Liver (tissue), 9 donors: ENCODE results near the gene DSCAM. TPM values are rescaled to one million over a fixed set of nuclear protein-coding genes. Genes with fewer than 3 reads are reported as not detected.

Experiments used
- DNase-seq: peaks from one replicate; pipeline ENCODE4 v3.0.0-alpha.2; 2017; ENCODE audit warnings: low spot score
- H3K27ac ChIP-seq, 2 donors: one replicate each; pipeline ENCODE4 v1.7.0; 2013; ENCODE audit warnings: inconsistent platforms in 2 of 2, low read length in 2 of 2, control low read depth in 1 of 2, low read depth in 1 of 2, mild to moderate bottlenecking in 1 of 2
- H3K27me3 ChIP-seq, 4 donors: one replicate each; pipeline versions ENCODE4 v1.6.1 to v1.7.0; 2013; ENCODE audit warnings: low read length in 3 of 4, inconsistent platforms in 1 of 4, mild to moderate bottlenecking in 1 of 4, moderate library complexity in 1 of 4; ENCODE audit not compliant: control insufficient read depth in 4 of 4, insufficient read depth in 4 of 4
- H3K36me3 ChIP-seq, 4 donors: one replicate each; pipeline versions ENCODE4 v1.6.1 to v1.7.0; 2013; ENCODE audit warnings: low read length in 3 of 4, mild to moderate bottlenecking in 3 of 4, low read depth in 1 of 4, moderate library complexity in 1 of 4; ENCODE audit not compliant: control insufficient read depth in 4 of 4, insufficient read depth in 3 of 4
- H3K4me1 ChIP-seq, 4 donors: one replicate each; pipeline versions ENCODE4 v1.6.1 to v1.7.0; 2013; ENCODE audit warnings: low read length in 3 of 4, mild to moderate bottlenecking in 3 of 4, moderate library complexity in 1 of 4; ENCODE audit not compliant: control insufficient read depth in 4 of 4, insufficient read depth in 4 of 4
- H3K4me3 ChIP-seq, 3 donors: one replicate each; pipeline versions ENCODE4 v1.6.1 to v1.7.0; 2013; ENCODE audit warnings: low read length in 3 of 3, control low read depth in 1 of 3, low read depth in 1 of 3, mild to moderate bottlenecking in 1 of 3
- H3K9ac ChIP-seq, 2 donors: one replicate each; pipeline ENCODE4 v1.7.0; 2013; ENCODE audit warnings: low read length in 2 of 2, mild to moderate bottlenecking in 2 of 2, moderate library complexity in 2 of 2, control low read depth in 1 of 2, low read depth in 1 of 2
- H3K9me3 ChIP-seq, 4 donors: one replicate each; pipeline versions ENCODE4 v1.6.1 to v1.7.0; 2013; ENCODE audit warnings: low read length in 3 of 4; ENCODE audit not compliant: control insufficient read depth in 4 of 4
- ATF3 ChIP-seq: IDR thresholded peaks from 2 replicates; pipeline ENCODE4 v1.6.1; 2016; ENCODE audit warnings: antibody characterized with exemption
- FOXA1 ChIP-seq: IDR thresholded peaks from 2 replicates; pipeline ENCODE4 v1.6.1; 2016; ENCODE audit warnings: antibody characterized with exemption
- FOXA2 ChIP-seq: IDR thresholded peaks from 2 replicates; pipeline ENCODE4 v1.6.1; 2016; ENCODE audit warnings: antibody characterized with exemption
- HNF4A ChIP-seq, 2 donors: conservative IDR thresholded peaks; 2 replicates each; pipeline ENCODE4 v1.6.1; 2016; ENCODE audit warnings: antibody characterized with exemption in 2 of 2, mild to moderate bottlenecking in 2 of 2
- JUND ChIP-seq, 2 donors: IDR thresholded peaks; 2 replicates each; pipeline ENCODE4 v1.6.1; 2016; ENCODE audit warnings: antibody characterized with exemption in 2 of 2
- RAD21 ChIP-seq, 2 donors: IDR thresholded peaks; 2 replicates each; pipeline ENCODE4 v1.6.1; 2016; ENCODE audit warnings: antibody characterized with exemption in 2 of 2, mild to moderate bottlenecking in 2 of 2
- REST ChIP-seq: IDR thresholded peaks from 2 replicates; pipeline ENCODE4 v1.6.1; 2016; ENCODE audit warnings: antibody characterized with exemption, mild to moderate bottlenecking
- SP1 ChIP-seq: IDR thresholded peaks from 2 replicates; pipeline ENCODE4 v1.6.1; 2018; ENCODE audit warnings: antibody characterized with exemption, mild to moderate bottlenecking
- TAF1 ChIP-seq: conservative IDR thresholded peaks from 2 replicates; pipeline ENCODE4 v1.6.1; 2016; ENCODE audit warnings: antibody characterized with exemption, mild to moderate bottlenecking
- YY1 ChIP-seq: IDR thresholded peaks from 2 replicates; pipeline ENCODE4 v1.6.1; 2016; ENCODE audit warnings: antibody characterized with exemption, mild to moderate bottlenecking
- WGBS: extraction: QIAGEN DNeasy Blood & Tissue Kit; methylation state at CpG from one replicate; pipeline ENCODE4 v1.1.7; 2013; 5-methylcytosine and 5-hydroxymethylcytosine counted together
- polyA plus RNA-seq, 2 donors: library from polyadenylated mRNA; stranded (reverse) in 1 of 2; unstranded in 1 of 2; fragments of 200-250 nt in 1 of 2; fragments of >200 nt in 1 of 2; fragmentation: Nextera tagmentation in 1 of 2; extraction: Ambion mirVana in 1 of 2; gene quantifications; one replicate each; pipeline versions ENCODE4 v1.2.1 to v1.2.3, GENCODE V29; 2013 to 2015
- total RNA-seq, 2 donors: library from RNA; depleted of rRNA; stranded (reverse); fragments of >200 nt; gene quantifications; one replicate each; pipeline ENCODE4 v1.2.3, GENCODE V29; 2014
- TF ChIP-seq, protein P1 (sequence below): IDR thresholded peaks from 2 replicates; pipeline ENCODE4 v1.6.1; 2016; ENCODE audit warnings: antibody characterized with exemption
- donor health status: healthy.
- donor health status: healthy.
- donor health status: healthy.
- donor health status: healthy.
- donor health status: healthy.

Gene DSCAM
- total and polyA plus RNA-seq, 4 donors: 0.02 to 0.23 (median 0.10) TPM

- H3K9ac ChIP-seq: no peak overlapping the region
- WGBS: 73% methylated on average over 4 of the region's 4 CpGs
- no peak overlapping the region for H3K4me3 ChIP-seq
- TF ChIP-seq HNF4A (conservative IDR thresholded peaks at IDR 0.05) (no peak), TAF1 (no peak)
- H3K27ac ChIP-seq: no peak overlapping the region
- no peaks in the 10 kb centered on the region for H3K27me3 ChIP-seq
- DNase-seq: no peak
- no peaks in the 10 kb centered on the region for H3K9me3 ChIP-seq
- no peaks in the 10 kb centered on the region for H3K36me3 ChIP-seq
- no peaks in the 10 kb centered on the region for H3K4me1 ChIP-seq
Observed at GRCh38 chr21:40313260-40313659, 533.7 kb downstream of the DSCAM start.

GRCh38 chr21:40300300-40300699 lies 546.7 kb downstream of the DSCAM start:
- Histone ChIP-seq H3K9ac (no peak overlapping the region), H3K4me3 (no peak overlapping the region), H3K27ac (no peak overlapping the region), H3K9me3 (no peaks in the 10 kb centered on the region), H3K36me3 (no peaks in the 10 kb centered on the region), H3K27me3 (no peaks in the 10 kb centered on the region), H3K4me1 (no peaks in the 10 kb centered on the region)
- no peak for DNase-seq
- no peak for TF ChIP-seq JUND (IDR thresholded peaks at IDR 0.05)
- TF ChIP-seq FOXA2: no peak
- no peak for TF ChIP-seq RAD21 (IDR thresholded peaks at IDR 0.05)
- peak; percentile 34 for TF ChIP-seq REST
- TF ChIP-seq ATF3: no peak
- no peak for TF ChIP-seq FOXA1
- TF ChIP-seq, protein P1, sequence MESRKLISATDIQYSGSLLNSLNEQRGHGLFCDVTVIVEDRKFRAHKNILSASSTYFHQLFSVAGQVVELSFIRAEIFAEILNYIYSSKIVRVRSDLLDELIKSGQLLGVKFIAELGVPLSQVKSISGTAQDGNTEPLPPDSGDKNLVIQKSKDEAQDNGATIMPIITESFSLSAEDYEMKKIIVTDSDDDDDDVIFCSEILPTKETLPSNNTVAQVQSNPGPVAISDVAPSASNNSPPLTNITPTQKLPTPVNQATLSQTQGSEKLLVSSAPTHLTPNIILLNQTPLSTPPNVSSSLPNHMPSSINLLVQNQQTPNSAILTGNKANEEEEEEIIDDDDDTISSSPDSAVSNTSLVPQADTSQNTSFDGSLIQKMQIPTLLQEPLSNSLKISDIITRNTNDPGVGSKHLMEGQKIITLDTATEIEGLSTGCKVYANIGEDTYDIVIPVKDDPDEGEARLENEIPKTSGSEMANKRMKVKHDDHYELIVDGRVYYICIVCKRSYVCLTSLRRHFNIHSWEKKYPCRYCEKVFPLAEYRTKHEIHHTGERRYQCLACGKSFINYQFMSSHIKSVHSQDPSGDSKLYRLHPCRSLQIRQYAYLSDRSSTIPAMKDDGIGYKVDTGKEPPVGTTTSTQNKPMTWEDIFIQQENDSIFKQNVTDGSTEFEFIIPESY: no peak
- TF ChIP-seq SP1: no peak
- 47% methylated on average over 3 of the region's 3 CpGs for WGBS

GRCh38 chr21:40299451-40299850 lies 547.5 kb downstream of the DSCAM start:
- no peak overlapping the region for H3K4me3 ChIP-seq
- H3K9ac ChIP-seq: no peak overlapping the region

More at GRCh38 chr21:40299451-40299850, 547.5 kb downstream of the DSCAM start:
- H3K36me3 ChIP-seq: no peaks in the 10 kb centered on the region
- H3K9me3 ChIP-seq: no peaks in the 10 kb centered on the region
- no peak overlapping the region for H3K27ac ChIP-seq
- TF ChIP-seq ATF3 (no peak), YY1 (no peak)
- no peak for DNase-seq
- no peaks in the 10 kb centered on the region for H3K4me1 ChIP-seq
- no peaks in the 10 kb centered on the region for H3K27me3 ChIP-seq
